Trophoblast cell (in vitro differentiated cells and primary cell): ENCODE measurements around the gene MGMT.

Experiments
- DNase-seq, 2 donors: peaks; one replicate each; pipeline ENCODE4 v3.0.0-alpha.2; 2016
- H2AFZ ChIP-seq: 2 replicates; pipeline ENCODE4 v1.6.1; 2013; ENCODE audit warnings: low read length, moderate library complexity, mild to moderate bottlenecking; ENCODE audit not compliant: insufficient read depth, poor library complexity
- H2AK5ac ChIP-seq: 2 replicates; pipeline ENCODE4 v1.6.1; 2013; ENCODE audit warnings: mild to moderate bottlenecking, low read length
- H2BK120ac ChIP-seq: 2 replicates; pipeline ENCODE4 v1.6.1; 2013; ENCODE audit warnings: low read length, mild to moderate bottlenecking, moderate library complexity; ENCODE audit not compliant: insufficient read depth, poor library complexity
- H2BK12ac ChIP-seq: 2 replicates; pipeline ENCODE4 v1.6.1; 2013; ENCODE audit warnings: mild to moderate bottlenecking, low read length, moderate library complexity
- H2BK5ac ChIP-seq: 2 replicates; pipeline ENCODE4 v1.6.1; 2013; ENCODE audit warnings: low read length, low read depth, moderate library complexity, mild to moderate bottlenecking; ENCODE audit not compliant: poor library complexity
- H3K14ac ChIP-seq: 2 replicates; pipeline ENCODE4 v1.6.1; 2013; ENCODE audit warnings: mild to moderate bottlenecking, low read length
- H3K18ac ChIP-seq: 2 replicates; pipeline ENCODE4 v1.6.1; 2013; ENCODE audit warnings: mild to moderate bottlenecking, low read length
- H3K23ac ChIP-seq: 2 replicates; pipeline ENCODE4 v1.6.1; 2013; ENCODE audit warnings: low read length
- H3K27ac ChIP-seq: 2 replicates; pipeline ENCODE4 v1.5.1; 2013; ENCODE audit warnings: low read depth, mild to moderate bottlenecking, inconsistent platforms, low read length, moderate library complexity
- H3K27me3 ChIP-seq: 2 replicates; pipeline ENCODE4 v1.6.1; 2013; ENCODE audit warnings: inconsistent platforms, mild to moderate bottlenecking, low read length, moderate library complexity; ENCODE audit not compliant: insufficient read depth
- H3K36me3 ChIP-seq, 2 experiments: 1 replicate in 1 of 2; 2 replicates in 1 of 2; pipeline ENCODE4 v1.6.1; 2013; ENCODE audit warnings: low read length in 2 of 2, mild to moderate bottlenecking in 2 of 2, moderate library complexity in 1 of 2; ENCODE audit not compliant: insufficient read depth in 2 of 2, control insufficient read depth in 1 of 2
- H3K4ac ChIP-seq: 2 replicates; pipeline ENCODE4 v1.6.1; 2013; ENCODE audit warnings: low read depth, mild to moderate bottlenecking, low read length, moderate library complexity
- H3K4me1 ChIP-seq, 2 experiments: 1 replicate in 1 of 2; 2 replicates in 1 of 2; pipeline ENCODE4 v1.6.1; 2013; ENCODE audit warnings: low read length in 2 of 2, mild to moderate bottlenecking in 2 of 2, moderate library complexity in 1 of 2; ENCODE audit not compliant: insufficient read depth in 2 of 2, control insufficient read depth in 1 of 2
- H3K4me2 ChIP-seq: 2 replicates; pipeline ENCODE4 v1.6.1; 2013; ENCODE audit warnings: inconsistent platforms, mild to moderate bottlenecking, low read length, moderate library complexity
- H3K4me3 ChIP-seq: 2 replicates; pipeline ENCODE4 v1.5.1; 2013; ENCODE audit warnings: mild to moderate bottlenecking, low read depth, low read length, inconsistent platforms
- H3K79me1 ChIP-seq: one replicate; pipeline ENCODE4 v1.6.1; 2013; ENCODE audit warnings: low read length
- H3K79me2 ChIP-seq: 2 replicates; pipeline ENCODE4 v1.6.1; 2013; ENCODE audit warnings: low read length, mild to moderate bottlenecking; ENCODE audit not compliant: control insufficient read depth, insufficient read depth, poor library complexity
- H3K9ac ChIP-seq: 2 replicates; pipeline ENCODE4 v1.6.1; 2013; ENCODE audit warnings: mild to moderate bottlenecking, low read length
- H3K9me3 ChIP-seq: 2 replicates; pipeline ENCODE4 v1.6.1; 2013; ENCODE audit warnings: low read depth, mild to moderate bottlenecking, control low read depth, inconsistent platforms, low read length; ENCODE audit not compliant: insufficient read depth
- H4K12ac ChIP-seq: 2 replicates; pipeline ENCODE4 v1.6.1; 2013; ENCODE audit warnings: low read depth, mild to moderate bottlenecking, low read length, moderate library complexity
- H4K8ac ChIP-seq: 2 replicates; pipeline ENCODE4 v1.6.1; 2013; ENCODE audit warnings: low read depth, mild to moderate bottlenecking, low read length, moderate library complexity
- H4K91ac ChIP-seq: one replicate; pipeline ENCODE4 v1.6.1; 2013; ENCODE audit warnings: low read depth, mild to moderate bottlenecking, low read length, moderate library complexity
- WGBS: extraction: QIAGEN DNeasy Blood & Tissue Kit; methylation state at CpG from one replicate; pipeline ENCODE4 v1.1.7; 2013; ENCODE audit warnings: missing lambda C conversion rate; ENCODE audit not compliant: insufficient read length, insufficient coverage; ENCODE audit errors: extremely low coverage; 5-methylcytosine and 5-hydroxymethylcytosine counted together

The MGMT gene

GRCh38 chr10:129769381-129770116, 302.5 kb downstream of the MGMT start:
- H3K4me1 ChIP-seq: no peaks in the 10 kb centered on the region
- no peak overlapping the region for H3K14ac ChIP-seq
- H4K91ac ChIP-seq: no peak overlapping the region
- no peak overlapping the region for H3K4me2 ChIP-seq
- no peak overlapping the region for H3K27ac ChIP-seq
- no peaks in the 10 kb centered on the region for H3K36me3 ChIP-seq
- no peak overlapping the region for H2AK5ac ChIP-seq
- H3K27me3 ChIP-seq: no peaks in the 10 kb centered on the region
- no peak overlapping the region for H3K23ac ChIP-seq
- H4K12ac ChIP-seq: no peak overlapping the region
- H3K79me1 ChIP-seq: no peaks in the 10 kb centered on the region
- H3K18ac ChIP-seq: no peak overlapping the region
- H3K9me3 ChIP-seq: no peaks in the 10 kb centered on the region
- H2BK12ac ChIP-seq: no peak overlapping the region
- no peak overlapping the region for H2BK5ac ChIP-seq
- no peak overlapping the region for H3K4me3 ChIP-seq
- no peak overlapping the region for H2BK120ac ChIP-seq
- H3K4ac ChIP-seq: no peak overlapping the region
- no peak overlapping the region for H2AFZ ChIP-seq
- no CpG with 5 or more reads among the region's 24 CpGs for WGBS
- no peak overlapping the region for H3K9ac ChIP-seq
- no peaks in the 10 kb centered on the region for H3K79me2 ChIP-seq
- no peak overlapping the region for H4K8ac ChIP-seq
- no peak for DNase-seq

GRCh38 chr10:129770286-129770685, 303.2 kb downstream of the MGMT start:
- no CpG with 5 or more reads among the region's 14 CpGs for WGBS
- H3K18ac ChIP-seq: no peak overlapping the region
- H3K79me2 ChIP-seq: no peaks in the 10 kb centered on the region

GRCh38 chr10:129771024-129771423, 304.0 kb downstream of the MGMT start:
- no peaks in the 10 kb centered on the region for H3K4me1 ChIP-seq
- H3K27me3 ChIP-seq: no peaks in the 10 kb centered on the region
- H3K4me3 ChIP-seq: no peak overlapping the region
- H3K27ac ChIP-seq: no peak overlapping the region
- no peak overlapping the region for H3K14ac ChIP-seq
- no peak overlapping the region for H2BK12ac ChIP-seq
- H3K18ac ChIP-seq: no peak overlapping the region
- no peak overlapping the region for H4K91ac ChIP-seq
- H3K23ac ChIP-seq: no peak overlapping the region
- H2BK120ac ChIP-seq: no peak overlapping the region
- H4K12ac ChIP-seq: no peak overlapping the region
- WGBS: no CpG with 5 or more reads among the region's 13 CpGs
- H3K4me2 ChIP-seq: no peak overlapping the region
- H2BK5ac ChIP-seq: no peak overlapping the region
- no peaks in the 10 kb centered on the region for H3K9me3 ChIP-seq
- H2AFZ ChIP-seq: no peak overlapping the region
- H3K4ac ChIP-seq: no peak overlapping the region
- H3K79me2 ChIP-seq: no peaks in the 10 kb centered on the region
- no peak for DNase-seq
- no peak overlapping the region for H2AK5ac ChIP-seq
- H3K36me3 ChIP-seq: no peaks in the 10 kb centered on the region
- no peaks in the 10 kb centered on the region for H3K79me1 ChIP-seq
- H4K8ac ChIP-seq: no peak overlapping the region
- no peak overlapping the region for H3K9ac ChIP-seq

More at GRCh38 chr10:129770286-129770685, 303.2 kb downstream of the MGMT start:
- no peaks in the 10 kb centered on the region for H3K36me3 ChIP-seq
- H2BK5ac ChIP-seq: no peak overlapping the region
- H3K23ac ChIP-seq: no peak overlapping the region
- H3K4me3 ChIP-seq: no peak overlapping the region
- H2AFZ ChIP-seq: no peak overlapping the region
- no peaks in the 10 kb centered on the region for H3K79me1 ChIP-seq
- H3K27ac ChIP-seq: no peak overlapping the region
- H3K14ac ChIP-seq: no peak overlapping the region
- H3K27me3 ChIP-seq: no peaks in the 10 kb centered on the region
- H2AK5ac ChIP-seq: no peak overlapping the region
- no peak overlapping the region for H4K12ac ChIP-seq
- H3K4ac ChIP-seq: no peak overlapping the region
- DNase-seq: no peak
- H2BK12ac ChIP-seq: no peak overlapping the region
- H3K4me1 ChIP-seq: no peaks in the 10 kb centered on the region
- no peak overlapping the region for H4K8ac ChIP-seq
- H2BK120ac ChIP-seq: no peak overlapping the region
- H3K9ac ChIP-seq: no peak overlapping the region
- H3K9me3 ChIP-seq: no peaks in the 10 kb centered on the region
- no peak overlapping the region for H3K4me2 ChIP-seq
- H4K91ac ChIP-seq: no peak overlapping the region

- Histone ChIP-seq H3K36me3 (no peaks in the 10 kb centered on the region), H2BK120ac (no peak overlapping the region), H2AFZ (no peak overlapping the region), H2BK12ac (no peak overlapping the region), H3K9me3 (no peaks in the 10 kb centered on the region), H4K12ac (no peak overlapping the region), H3K4me1 (no peaks in the 10 kb centered on the region), H3K4me3 (no peak overlapping the region), H3K18ac (no peak overlapping the region), H3K9ac (no peak overlapping the region), H3K27me3 (no peaks in the 10 kb centered on the region), H4K91ac (no peak overlapping the region), H3K23ac (no peak overlapping the region), H4K8ac (no peak overlapping the region), H3K4ac (no peak overlapping the region), H3K79me2 (no peaks in the 10 kb centered on the region), H3K4me2 (no peak overlapping the region), H2AK5ac (no peak overlapping the region), H3K79me1 (no peaks in the 10 kb centered on the region), H3K14ac (no peak overlapping the region), H2BK5ac (no peak overlapping the region), H3K27ac (no peak overlapping the region)
- WGBS: no CpG with 5 or more reads among the region's 15 CpGs
- DNase-seq: no peak
These were observed 304.5 kb downstream of the MGMT start for GRCh38 chr10:129771576-129771975.
